ENCODE data around the gene ASXL3.

ASXL3 gene

DNA sequence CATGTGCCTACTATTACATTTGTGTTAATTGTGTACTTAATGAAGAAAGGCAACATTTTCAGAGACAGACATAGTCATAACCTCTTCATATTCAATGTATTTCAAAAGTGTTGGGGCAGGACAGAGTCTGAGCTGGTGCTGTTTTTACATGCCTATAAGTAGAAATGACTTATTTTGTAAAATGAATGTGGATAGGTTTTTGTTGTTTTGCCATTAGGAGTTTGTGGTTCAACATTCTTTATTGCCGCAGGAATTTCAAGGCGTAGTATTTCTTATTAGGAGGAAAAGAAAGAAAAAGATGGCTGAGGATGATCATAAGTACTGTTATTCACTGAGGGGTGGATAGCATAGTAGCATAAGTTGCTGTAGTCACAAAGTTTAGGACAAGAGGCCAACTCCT, 21.2 kb upstream of the ASXL3 start:
- no peak for TF ChIP-seq FOXA1 (IDR thresholded peaks at IDR 0.05)
- no peak for TF ChIP-seq CTBP1 (IDR thresholded peaks at IDR 0.05; ENCODE audit: borderline replicate concordance)
- ChIA-PET CTCF (no interaction called here), POLR2A (no interaction called here)
- DNase-seq (ENCODE audit: extremely low spot score): no peak

DNA sequence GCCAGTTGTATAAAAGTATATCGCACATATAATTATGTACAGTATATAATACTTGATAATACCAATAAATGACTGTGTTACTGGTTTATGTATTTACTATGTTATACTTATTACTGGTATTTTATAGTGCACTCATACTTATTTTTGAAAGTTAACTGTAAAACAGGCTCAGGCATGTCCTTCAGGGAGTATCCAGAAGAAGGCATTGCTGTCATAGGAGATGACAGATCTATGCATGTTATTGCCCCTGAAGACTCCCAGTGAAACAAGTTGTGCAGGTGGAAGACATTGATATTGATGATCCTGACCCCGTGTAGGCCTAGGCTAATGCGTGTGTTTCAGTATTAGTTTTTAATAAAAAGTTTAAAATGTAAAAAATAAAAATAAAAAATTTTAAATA, 20.3 kb upstream of the ASXL3 start:
- ChIA-PET CTCF (no interaction called here), POLR2A (no interaction called here)
- TF ChIP-seq LEF1 (IDR thresholded peaks at IDR 0.05; ENCODE audit: borderline replicate concordance) (no peak), SUZ12 (IDR thresholded peaks at IDR 0.05) (no peak), FOXA1 (IDR thresholded peaks at IDR 0.05) (no peak), CTBP1 (IDR thresholded peaks at IDR 0.05; ENCODE audit: borderline replicate concordance) (no peak)
- DNase-seq (ENCODE audit: extremely low spot score): no peak

DNA sequence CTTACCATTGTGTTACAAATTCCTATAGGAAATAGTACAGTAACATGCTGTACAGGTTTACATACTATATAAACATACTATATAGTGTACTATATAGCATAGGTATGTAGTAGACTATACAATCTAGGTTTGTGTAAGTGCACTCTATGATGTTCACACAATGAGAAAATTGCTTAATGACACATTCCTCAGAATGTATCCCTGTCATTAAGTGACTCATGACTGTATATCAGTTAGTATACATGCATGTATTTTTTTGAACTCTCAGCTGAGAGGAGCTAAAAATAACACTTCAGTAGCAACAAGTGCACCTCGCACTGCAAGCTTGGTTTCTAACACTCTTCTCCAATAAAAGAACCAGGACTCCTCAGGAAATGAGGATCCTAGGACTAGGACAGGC, 19.5 kb upstream of the ASXL3 start:
- TF ChIP-seq FOXK2 (IDR thresholded peaks at IDR 0.05) (no peak), SUZ12 (IDR thresholded peaks at IDR 0.05) (no peak), TARDBP (IDR thresholded peaks at IDR 0.05) (no peak), ARNT (IDR thresholded peaks at IDR 0.05) (no peak), L3MBTL2 (conservative IDR thresholded peaks at IDR 0.05) (no peak), LEF1 (IDR thresholded peaks at IDR 0.05; ENCODE audit: borderline replicate concordance) (no peak), FOXA1 (IDR thresholded peaks at IDR 0.05) (no peak), NFRKB (IDR thresholded peaks at IDR 0.05) (no peak), CTBP1 (IDR thresholded peaks at IDR 0.05; ENCODE audit: borderline replicate concordance) (no peak), ELF4 (IDR thresholded peaks at IDR 0.05) (no peak), BHLHE40 (IDR thresholded peaks at IDR 0.05; ENCODE audit: borderline replicate concordance) (no peak)
- TF ChIP-seq, protein P1, sequence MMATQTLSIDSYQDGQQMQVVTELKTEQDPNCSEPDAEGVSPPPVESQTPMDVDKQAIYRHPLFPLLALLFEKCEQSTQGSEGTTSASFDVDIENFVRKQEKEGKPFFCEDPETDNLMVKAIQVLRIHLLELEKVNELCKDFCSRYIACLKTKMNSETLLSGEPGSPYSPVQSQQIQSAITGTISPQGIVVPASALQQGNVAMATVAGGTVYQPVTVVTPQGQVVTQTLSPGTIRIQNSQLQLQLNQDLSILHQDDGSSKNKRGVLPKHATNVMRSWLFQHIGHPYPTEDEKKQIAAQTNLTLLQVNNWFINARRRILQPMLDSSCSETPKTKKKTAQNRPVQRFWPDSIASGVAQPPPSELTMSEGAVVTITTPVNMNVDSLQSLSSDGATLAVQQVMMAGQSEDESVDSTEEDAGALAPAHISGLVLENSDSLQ (IDR thresholded peaks at IDR 0.05): no peak
- no peak for DNase-seq (ENCODE audit: extremely low spot score)
- CTCF ChIA-PET: no interaction called here
- POLR2A ChIA-PET: no interaction called here

DNA sequence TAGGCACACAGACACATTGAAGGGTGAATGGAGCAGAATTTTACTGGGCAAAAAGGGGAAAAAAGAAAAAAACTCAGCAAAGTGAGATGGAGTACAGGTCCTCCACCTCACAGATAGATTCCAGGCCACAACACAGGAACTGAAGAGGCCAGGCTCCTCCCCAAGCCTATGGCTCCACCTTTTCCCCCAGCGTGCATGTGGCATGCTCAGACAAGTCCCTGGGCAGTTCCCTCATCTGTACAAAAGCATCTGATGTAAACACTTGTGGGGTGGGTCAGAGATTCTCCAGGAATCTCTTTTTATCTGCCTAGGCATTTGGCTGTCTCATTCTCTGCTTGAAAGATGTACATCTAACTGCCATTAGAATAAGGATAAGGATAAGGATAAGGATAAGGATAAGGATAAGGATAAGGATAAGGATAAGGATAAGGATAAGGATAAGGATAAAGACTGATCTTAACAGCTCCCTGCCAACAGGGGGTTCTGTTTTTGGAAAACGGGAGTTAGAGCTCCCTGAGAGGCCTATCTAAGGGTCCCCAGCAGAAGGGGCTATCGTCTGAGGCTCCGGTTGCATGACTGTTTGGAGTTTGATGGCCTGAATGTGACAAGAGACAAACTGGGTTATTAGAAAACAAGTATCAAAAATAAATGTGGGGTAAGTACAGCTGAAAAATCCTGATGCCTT, 17.2 kb upstream of the ASXL3 start:
- TF ChIP-seq ZNF384 (IDR thresholded peaks at IDR 0.05) (no peak), L3MBTL2 (conservative IDR thresholded peaks at IDR 0.05) (peak; percentile 50; the same call in 1 of the 2 replicates)
- CTCF ChIA-PET: interaction anchor here (1.0 kb wide), 1 partner anchor 191 kb away, joined by 3 read pairs; no protein-coding TSS in a partner anchor
- POLR2A ChIA-PET: interaction anchor here (1.0 kb wide), 1 partner anchor 19 kb away, joined by 3 read pairs; no protein-coding TSS in a partner anchor
- DNase-seq (ENCODE audit: extremely low spot score): peak; percentile 66

DNA sequence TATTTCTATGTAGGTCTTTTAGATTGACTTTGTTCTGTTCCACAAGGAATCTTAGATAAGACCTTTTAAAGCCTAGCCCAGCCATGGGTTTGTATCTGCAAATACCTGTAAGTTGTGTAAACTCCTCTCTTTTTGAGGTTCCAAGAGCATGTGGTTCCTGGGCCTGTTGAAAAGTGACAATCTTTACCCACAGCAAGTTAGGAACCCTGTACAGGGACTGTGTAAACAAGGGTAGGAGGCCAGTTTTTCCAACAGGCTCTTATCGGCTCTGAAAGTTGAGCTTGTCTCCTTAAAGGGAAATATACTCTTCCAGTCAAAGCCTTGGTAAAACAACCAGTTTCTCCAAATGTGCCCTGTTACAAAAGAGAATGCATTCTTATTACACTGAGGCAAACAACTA, 15.3 kb upstream of the ASXL3 start:
- POLR2A ChIA-PET: interaction anchor here (0.6 kb wide), 1 partner anchor 10 kb away, joined by 3 read pairs; no protein-coding TSS in a partner anchor
- TF ChIP-seq L3MBTL2 (conservative IDR thresholded peaks at IDR 0.05) (no peak), SUZ12 (IDR thresholded peaks at IDR 0.05) (no peak), BHLHE40 (IDR thresholded peaks at IDR 0.05; ENCODE audit: borderline replicate concordance) (no peak), NFRKB (IDR thresholded peaks at IDR 0.05) (no peak), TARDBP (IDR thresholded peaks at IDR 0.05) (no peak), HDGF (IDR thresholded peaks at IDR 0.05; ENCODE audit: borderline replicate concordance) (no peak), ZNF384 (IDR thresholded peaks at IDR 0.05) (no peak), FOXK2 (IDR thresholded peaks at IDR 0.05) (no peak), CTBP1 (IDR thresholded peaks at IDR 0.05; ENCODE audit: borderline replicate concordance) (no peak), LEF1 (IDR thresholded peaks at IDR 0.05; ENCODE audit: borderline replicate concordance) (no peak), FOXM1 (IDR thresholded peaks at IDR 0.05; ENCODE audit: borderline replicate concordance) (no peak), SP1 (IDR thresholded peaks at IDR 0.05) (no peak)
- TF ChIP-seq, protein P1 (IDR thresholded peaks at IDR 0.05): no peak
- DNase-seq (ENCODE audit: extremely low spot score): no peak
- CTCF ChIA-PET: no interaction called here

DNA sequence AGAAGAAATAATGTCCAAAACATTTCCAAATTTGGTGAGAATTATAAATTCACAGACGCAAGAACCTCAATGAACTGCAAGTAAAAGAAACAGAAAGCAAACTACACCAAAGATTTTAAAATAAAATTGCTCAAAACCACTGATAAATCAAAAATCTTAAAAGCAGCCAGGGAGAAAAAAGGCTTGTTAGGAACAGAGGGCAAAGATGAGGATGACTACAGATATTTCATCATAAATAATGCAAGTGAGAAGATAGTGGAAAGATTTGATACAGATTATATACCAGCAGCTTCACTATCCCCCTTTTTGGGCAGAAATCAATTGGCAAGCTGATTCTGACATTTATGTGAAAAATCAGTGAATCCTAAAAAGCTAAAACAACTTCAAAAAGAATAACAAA, 10.3 kb upstream of the ASXL3 start:
- no peak for TF ChIP-seq FOXM1 (IDR thresholded peaks at IDR 0.05; ENCODE audit: borderline replicate concordance)
- no peak for TF ChIP-seq SUZ12 (IDR thresholded peaks at IDR 0.05)
- TF ChIP-seq FOXA1 (IDR thresholded peaks at IDR 0.05): no peak
- TF ChIP-seq BHLHE40 (IDR thresholded peaks at IDR 0.05; ENCODE audit: borderline replicate concordance): no peak
- no peak for TF ChIP-seq CTBP1 (IDR thresholded peaks at IDR 0.05; ENCODE audit: borderline replicate concordance)
- no peak for TF ChIP-seq ELF4 (IDR thresholded peaks at IDR 0.05)
- no peak for TF ChIP-seq FOXK2 (IDR thresholded peaks at IDR 0.05)
- no peak for TF ChIP-seq SP1 (IDR thresholded peaks at IDR 0.05)
- TF ChIP-seq HDGF (IDR thresholded peaks at IDR 0.05; ENCODE audit: borderline replicate concordance): no peak
- TF ChIP-seq NFRKB (IDR thresholded peaks at IDR 0.05): no peak
- no peak for TF ChIP-seq TARDBP (IDR thresholded peaks at IDR 0.05)
- TF ChIP-seq L3MBTL2 (conservative IDR thresholded peaks at IDR 0.05): no peak
- TF ChIP-seq LEF1 (IDR thresholded peaks at IDR 0.05; ENCODE audit: borderline replicate concordance): no peak
- TF ChIP-seq, protein P1 (IDR thresholded peaks at IDR 0.05): no peak
- no peak for TF ChIP-seq ZNF384 (IDR thresholded peaks at IDR 0.05)
- no peak for TF ChIP-seq ARNT (IDR thresholded peaks at IDR 0.05)
- no peak for DNase-seq (ENCODE audit: extremely low spot score)
- ChIA-PET CTCF (interaction anchor here (0.5 kb wide), 1 partner anchor 1425 kb away, joined by 3 read pairs; no protein-coding TSS in a partner anchor), POLR2A (no interaction called here)
